KBM-7 (cell line): ENCODE results near the gene ZNF619.

Experiments
- DNase-seq: peaks from one replicate; pipeline ENCODE4 v3.0.0-alpha.2; 2015
- in situ Hi-C: fragments of 300-500 bp; cut with MboI; formaldehyde crosslinking; loops from 2 replicates; pipeline ENCODE4 v1.14.3; 2020; ENCODE audit warnings: low sequenced_read_pairs, low pct_unique_long_range_greater_than_20kb, mixed read lengths

The ZNF619 gene

DNA sequence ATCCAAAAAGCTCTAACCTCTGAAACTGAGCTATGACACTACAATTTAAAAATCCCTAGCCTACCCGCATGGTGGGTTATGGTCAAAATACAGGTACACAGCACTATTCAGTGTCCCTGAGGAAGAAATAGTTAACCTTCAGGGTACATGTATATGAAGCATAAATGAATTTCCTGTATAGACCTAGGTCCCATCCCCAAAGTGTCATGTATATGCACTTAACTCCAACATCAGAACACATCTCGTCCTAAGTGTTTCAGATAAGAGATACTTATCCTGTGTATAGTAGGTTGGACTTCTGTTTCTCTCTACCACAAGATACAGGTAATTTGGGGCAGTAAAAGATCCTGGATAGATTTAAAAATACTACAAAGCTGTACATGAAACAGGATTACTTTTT lies 13.3 kb upstream of the ZNF619 start:
- in situ Hi-C loops = no loop called here
- no peak for DNase-seq

DNA sequence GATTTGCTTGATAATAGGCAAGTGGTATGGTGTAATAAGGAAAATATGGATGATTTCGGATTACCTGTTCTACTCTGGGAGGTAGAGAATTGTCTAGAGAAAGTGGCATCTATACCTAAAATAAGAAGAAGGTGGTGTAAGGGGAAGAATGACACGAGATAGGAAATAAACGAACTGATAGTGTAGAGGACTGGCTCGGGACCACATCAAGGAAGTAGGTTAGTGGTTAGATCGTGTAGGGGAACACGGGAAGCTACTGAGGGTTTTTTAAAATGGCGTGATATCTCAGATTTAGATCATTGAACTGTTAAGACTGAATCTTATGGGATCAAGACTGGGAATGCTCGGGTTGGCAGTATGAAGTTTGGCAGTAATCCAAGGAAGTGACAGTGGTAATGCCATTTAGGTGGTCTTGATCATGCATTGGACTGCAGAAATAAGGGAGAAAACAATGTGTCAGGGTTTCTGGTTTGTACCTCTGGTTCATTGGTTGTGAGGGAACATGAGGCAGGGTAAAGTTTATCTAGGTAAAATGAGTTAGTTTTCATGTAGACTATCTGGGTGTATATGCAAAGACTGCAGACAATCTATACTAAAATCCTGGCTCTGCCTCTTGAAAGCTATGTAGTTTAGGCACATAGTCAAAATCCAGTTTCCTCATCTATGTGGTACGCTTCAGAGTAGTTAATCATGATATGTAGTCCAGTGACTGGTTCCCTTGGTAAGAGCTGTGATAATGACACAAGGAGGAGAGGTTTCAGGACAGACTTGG lies 12.4 kb upstream of the ZNF619 start:
- no peak for DNase-seq

DNA sequence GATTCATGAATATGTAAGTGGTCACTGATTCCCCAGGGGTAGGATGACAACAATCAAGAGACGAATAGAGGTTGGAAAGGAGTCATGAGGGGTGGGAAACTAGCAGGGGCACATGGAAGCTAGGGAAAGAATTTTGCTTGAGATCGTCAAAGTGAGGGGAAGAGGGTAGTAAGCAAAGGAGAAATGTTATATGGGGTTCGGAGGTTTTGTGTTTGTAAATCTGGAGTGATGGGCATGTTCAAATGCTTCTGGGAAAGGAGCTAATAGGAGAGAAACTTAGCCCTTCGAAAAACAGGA lies 11.9 kb upstream of the ZNF619 start:
- in situ Hi-C loops = no loop called here
- no peak for DNase-seq

More for the DNA sequence above, 12.4 kb upstream of the ZNF619 start:
- in situ Hi-C loops = no loop called here

DNA sequence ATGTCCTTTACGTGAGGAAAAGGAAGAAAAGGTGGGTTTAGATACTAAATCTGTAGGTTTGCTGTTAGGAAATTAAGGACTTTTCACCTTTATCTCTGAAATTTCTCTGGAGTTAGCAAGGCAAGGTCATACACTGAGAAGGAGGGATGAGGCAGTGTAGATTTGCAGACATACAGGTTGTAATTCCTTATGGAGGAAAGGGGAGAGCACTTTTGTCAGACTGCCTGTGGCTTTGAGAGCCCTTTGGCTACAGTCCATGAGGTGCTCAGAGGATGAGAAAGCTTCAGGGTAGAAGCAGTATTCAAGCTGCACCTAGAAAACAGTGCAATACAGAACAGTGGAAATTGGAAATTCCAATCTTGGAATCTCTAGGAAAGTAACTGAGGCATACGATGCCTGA lies 11.5 kb upstream of the ZNF619 start:
- DNase-seq = no peak
- in situ Hi-C loops = no loop called here

DNA sequence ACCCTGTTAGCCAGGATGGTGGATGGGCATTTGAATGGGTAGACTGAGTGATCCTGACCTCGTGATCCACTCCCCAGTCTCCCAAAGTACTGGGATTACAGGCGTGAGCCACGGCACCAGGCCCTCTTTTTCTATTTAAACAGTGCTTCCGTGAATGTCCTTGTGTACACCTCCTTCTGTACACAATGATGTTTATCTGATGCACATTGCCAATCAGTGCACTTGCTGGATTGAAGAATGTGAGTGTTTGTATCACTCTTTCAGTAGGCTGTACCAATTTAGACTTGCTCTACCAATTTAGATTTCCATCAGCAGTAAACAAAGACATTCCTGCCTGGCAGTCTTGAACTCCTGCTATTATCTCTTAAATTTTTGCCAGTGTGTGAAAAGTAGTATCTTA lies 8.9 kb upstream of the ZNF619 start:
- in situ Hi-C loops = no loop called here
- DNase-seq = no peak

DNA sequence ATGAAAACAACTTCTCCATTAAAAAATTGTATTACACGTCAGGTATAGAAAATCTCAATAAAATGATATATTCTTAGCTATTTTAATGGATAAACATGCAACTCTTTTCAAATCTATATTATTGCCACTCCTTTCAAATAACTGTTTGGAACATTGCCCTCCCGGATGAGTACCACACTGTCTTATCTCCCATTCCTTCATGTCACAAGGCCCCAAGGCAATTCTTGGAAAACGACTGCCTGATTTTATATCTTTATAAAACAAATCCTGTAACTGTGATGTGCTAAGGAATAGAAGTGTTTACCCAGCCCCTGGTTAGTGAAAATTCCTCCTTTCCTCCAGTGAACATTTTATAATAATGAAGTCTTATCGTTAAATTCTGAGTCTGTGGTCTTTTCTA lies 6.2 kb upstream of the ZNF619 start:
- DNase-seq = no peak
- in situ Hi-C loops = no loop called here

DNA sequence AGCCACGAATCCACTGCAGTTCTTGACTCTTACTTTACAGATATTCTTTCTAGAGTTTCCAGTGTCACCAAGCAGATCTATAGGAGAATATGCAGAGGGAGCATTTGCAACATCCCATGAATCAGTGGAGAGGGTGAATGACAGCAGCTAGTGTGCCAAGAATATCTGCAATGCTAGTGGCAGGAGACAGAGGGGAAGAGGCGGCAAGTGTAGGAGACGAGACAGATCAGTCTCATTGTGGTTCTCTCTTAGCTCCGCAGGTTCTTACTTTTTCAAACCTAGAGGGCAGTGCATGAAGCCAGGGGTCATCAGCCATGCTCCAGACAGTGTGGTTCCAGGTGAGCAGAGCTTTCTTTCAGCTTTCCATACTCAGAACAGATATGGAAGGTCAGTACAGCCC lies 744 bp downstream of the ZNF619 start:
- no peak for DNase-seq
- in situ Hi-C loops = no loop called here

DNA sequence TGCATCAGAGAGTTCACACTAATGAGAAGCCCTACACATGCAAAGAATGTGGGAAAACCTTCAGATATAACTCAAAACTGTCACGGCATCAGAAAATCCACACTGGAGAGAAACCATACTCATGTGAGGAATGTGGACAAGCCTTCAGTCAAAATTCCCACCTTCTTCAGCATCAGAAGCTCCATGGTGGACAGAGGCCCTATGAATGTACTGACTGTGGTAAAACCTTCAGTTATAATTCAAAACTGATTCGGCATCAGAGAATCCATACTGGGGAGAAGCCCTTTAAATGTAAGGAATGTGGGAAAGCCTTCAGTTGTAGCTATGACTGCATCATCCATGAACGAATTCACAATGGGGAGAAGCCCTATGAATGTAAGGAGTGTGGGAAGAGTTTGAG lies 10.2 kb downstream of the ZNF619 start:
- in situ Hi-C loops = no loop called here
- no peak for DNase-seq

DNA sequence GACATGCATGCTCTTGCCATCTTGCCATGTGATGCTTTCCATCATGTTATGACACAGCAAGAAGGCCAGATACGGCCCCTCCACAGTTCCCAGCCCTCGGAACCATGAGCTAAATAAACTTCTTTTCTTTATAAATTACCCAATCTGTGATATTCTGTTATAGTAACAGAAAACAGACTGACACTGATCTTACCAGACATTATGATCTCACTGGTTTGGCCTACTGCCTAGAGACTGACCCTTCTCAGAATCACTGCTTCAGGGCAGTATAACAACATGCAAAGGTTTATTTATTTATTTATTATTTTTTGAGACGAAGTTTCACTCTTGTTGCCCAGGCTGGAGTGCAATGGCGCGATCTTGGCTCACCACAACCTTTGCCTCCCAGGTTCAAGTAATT lies 14.0 kb downstream of the ZNF619 start:
- DNase-seq = no peak
- in situ Hi-C loops = no loop called here

DNA sequence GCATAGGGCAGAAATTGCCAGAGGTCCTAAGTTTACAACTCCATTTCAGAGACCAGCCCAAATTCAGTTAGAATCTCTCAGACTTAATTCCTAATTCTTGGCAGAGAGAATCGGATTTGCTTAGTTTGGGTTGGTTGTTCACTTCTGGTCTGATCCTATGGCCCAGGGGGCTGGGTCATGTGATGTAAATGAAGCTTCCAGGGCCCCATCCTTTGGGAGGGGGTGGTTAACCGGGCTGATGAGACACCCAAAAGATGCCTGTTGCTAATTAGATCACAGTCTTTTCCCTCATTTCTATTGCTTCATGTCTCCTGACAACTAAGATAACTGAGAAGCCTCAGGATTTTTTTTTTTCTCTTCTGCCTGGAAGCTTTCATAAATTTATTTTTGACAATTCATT lies 17.8 kb downstream of the ZNF619 start:
- no peak for DNase-seq
- in situ Hi-C loops = no loop called here

DNA sequence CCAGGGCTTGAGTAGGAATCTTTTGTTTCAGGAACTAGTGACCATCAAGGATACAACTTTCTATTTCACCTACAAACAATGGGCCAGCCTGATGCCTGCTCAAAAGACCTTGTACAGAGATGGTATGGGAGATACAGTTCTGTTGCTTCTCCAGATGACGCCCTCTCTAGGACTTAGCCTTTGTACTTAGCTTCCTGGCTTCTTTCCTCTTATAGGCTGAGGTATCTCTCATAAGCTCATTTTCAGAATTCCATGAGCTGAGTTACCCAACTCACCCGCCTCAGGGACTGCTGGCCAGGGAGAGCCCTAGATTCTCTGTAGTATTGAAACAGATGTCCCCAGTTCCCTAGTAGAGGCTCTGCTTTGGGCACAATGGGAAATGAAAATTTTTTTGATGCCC lies 20.4 kb downstream of the ZNF619 start:
- DNase-seq = no peak
- in situ Hi-C loops = no loop called here

DNA sequence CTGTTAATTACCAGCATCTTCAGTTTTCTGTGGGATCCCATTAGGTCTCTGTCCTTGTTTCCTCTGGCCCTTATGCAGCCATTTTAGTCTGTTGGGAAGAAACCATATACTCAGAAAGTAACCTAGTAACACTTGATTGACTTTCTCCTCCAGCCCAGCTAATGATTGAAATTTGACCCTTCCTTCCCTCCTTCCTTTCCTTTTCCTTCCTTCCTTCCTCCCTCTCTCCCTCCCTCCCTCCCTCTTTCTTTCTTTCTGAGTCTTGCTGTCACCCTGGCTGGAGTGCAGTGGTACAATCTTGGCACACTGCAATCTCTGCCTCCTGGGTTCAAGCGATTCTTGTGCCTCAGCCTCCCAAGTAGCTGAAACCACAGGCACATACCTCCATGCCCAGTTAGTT lies 23.0 kb downstream of the ZNF619 start:
- in situ Hi-C loops = no loop called here
- DNase-seq = no peak

DNA sequence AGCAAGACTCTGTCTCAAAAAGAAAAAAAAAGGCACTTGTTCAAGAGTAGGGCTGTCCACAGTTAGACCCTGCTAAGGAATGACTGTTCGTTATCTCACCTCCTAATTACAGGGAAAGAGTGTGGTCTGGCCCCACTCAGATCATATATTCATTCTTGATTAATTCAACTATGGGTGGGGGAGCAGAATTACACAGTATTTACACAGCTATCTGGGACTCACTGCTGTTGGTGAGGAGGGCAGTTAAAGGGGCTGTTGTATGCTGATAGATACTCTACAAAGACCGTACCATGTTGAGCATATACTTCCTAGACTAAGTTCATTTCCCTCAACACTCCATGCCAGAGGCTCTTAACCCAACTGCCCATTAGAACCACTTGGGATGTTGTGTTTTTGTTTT lies 25.1 kb downstream of the ZNF619 start:
- DNase-seq = no peak
- in situ Hi-C loops = no loop called here

DNA sequence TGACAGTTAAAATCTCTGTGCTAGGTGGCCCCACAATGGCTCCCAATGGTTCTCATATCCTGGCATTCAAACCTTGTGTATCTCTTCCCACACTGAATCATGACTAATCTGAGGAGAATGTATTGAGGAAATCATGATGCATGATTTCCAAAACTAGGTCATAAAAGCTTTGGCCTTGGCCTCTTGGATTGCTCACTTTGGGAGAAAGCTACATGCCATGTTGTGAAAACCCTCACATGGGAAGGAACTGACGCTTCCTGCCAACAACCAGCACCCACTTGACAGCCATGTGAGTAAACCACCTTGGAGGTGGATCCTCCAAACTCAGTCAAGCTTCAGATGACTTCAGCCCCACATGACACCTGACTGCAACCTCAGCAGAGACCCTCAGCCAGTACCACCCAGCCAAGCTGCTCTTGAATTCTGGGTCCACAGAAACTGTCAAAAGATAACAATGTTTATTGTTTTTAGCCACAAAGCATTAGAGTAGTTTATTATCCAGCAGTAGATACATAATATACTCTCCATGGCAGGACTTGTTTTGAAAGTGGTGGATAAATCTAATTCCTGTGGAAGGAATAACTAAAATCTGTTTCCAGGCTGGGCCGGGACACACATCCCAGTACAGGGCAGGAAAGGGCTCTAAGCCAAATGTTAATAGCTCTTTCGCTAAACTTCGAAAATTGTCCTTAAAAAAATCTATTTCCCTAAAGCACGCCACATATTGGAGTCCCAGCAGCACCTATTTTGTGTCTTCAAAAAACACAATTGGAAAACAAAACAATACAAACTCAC lies 27.9 kb downstream of the ZNF619 start:
- no peak for DNase-seq

DNA sequence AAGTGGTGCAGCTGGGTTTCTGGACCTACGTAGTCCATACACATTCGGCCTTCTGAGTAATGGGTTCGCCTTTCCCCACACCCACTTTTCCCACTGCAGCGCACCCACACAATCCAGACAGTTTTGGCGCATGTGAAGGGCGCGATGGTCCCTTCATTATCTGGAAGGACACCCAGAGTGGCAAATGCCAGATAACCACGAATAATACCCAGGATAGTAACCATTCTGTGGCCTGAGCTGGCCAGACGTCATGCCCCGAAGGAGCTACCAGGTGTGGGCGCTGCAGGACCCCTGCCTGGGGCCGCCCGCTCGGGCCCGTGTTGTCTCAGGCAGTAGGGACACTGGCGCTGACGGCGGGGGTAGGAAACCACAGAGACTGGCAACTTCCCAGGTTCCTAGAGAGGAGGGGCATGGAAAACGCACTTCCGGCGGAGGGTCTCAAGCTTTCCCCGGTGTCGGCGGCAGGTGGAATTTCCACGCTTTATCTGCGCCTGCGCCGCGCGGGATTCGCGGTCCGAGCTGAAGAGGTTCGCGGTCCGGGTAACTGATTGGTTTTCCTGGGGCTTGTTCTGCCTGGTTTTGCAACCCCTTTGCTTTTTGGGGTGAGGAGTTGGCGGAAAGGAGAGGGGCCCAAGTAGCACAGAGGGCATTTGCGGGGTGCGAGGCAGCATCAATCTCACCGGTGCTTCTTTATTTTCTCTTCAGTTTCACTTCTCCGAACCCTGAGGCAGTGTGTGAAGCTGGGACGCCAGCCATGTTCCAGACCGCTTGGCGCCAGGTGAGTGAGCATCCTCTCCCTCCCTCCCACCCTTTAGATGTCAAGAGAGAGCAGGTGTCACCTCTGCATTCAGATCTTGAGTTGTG lies 28.9 kb downstream of the ZNF619 start, which contains the start of gene ZNF620:
Gene ZNF620, plus strand, starts transcription at position 441 of the 864 bp plus-strand sequence. Its CDS starts 314 bp downstream, at position 755.
- in situ Hi-C loops = no loop called here
- peak; percentile 91 for DNase-seq

More for the DNA sequence above, 27.9 kb downstream of the ZNF619 start:
- in situ Hi-C loops = no loop called here

DNA sequence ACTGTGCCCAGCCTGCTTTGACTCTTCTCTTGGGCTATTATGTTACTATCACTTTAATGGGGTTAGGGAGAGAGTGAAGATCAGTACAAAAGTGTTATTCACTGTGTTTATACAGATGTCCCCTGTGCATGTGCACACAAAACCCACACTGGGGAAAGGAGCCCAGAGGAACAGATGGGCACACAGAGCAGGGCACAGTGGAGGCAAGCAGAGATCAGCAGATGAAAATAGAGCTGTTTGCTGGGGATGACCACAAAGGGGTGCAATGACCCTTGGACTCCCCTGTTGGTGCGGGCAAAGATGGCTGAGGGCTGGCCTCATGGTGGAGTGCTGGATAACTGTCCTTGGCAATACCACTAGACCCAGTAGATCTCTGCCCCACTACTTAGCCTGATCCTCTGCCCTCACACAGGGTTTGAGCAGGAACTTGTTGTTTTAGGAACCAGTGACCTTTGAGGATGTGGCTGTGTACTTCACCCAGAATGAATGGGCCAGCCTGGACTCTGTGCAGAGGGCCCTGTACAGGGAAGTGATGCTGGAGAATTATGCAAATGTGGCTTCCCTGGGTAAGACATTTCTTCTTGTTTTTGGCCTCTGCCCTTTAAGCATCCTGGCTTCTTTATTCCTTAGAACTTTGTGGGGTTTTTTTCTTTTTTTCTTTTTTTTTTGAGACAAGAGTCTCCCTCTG lies 34.3 kb downstream of the ZNF619 start:
- in situ Hi-C loops = no loop called here
- DNase-seq = no peak

DNA sequence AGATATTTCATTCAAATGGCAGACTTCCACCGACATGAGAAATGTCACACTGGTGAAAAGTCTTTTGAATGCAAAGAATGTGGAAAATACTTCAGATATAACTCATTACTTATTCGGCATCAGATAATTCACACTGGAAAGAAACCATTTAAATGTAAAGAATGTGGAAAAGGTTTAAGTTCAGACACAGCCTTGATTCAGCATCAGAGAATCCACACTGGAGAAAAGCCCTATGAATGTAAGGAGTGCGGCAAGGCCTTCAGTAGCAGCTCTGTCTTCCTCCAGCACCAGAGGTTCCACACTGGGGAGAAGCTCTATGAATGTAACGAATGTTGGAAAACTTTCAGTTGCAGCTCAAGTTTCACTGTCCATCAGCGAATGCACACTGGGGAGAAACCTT lies 39.3 kb downstream of the ZNF619 start:
- DNase-seq = no peak
- in situ Hi-C loops = no loop called here

DNA sequence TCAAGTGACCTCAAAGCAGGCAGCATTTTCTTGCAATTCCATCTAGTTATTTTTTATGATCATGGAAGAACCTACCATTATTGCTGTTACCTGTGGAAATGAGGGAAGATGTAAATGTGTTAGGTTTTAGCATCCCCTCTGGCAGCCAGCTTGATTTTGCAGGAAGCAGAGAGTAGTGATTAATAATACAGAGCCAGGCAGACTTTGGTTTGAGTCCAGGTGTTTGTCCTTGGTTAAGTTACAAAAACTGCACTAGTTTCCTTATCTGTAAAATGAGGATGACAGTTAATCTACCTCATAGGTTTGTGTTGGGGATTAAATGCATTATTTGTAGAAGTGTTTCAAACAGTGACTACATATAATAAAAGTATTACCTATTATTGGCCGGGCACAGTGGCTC lies 41.1 kb downstream of the ZNF619 start:
- DNase-seq = no peak
- in situ Hi-C loops = no loop called here

DNA sequence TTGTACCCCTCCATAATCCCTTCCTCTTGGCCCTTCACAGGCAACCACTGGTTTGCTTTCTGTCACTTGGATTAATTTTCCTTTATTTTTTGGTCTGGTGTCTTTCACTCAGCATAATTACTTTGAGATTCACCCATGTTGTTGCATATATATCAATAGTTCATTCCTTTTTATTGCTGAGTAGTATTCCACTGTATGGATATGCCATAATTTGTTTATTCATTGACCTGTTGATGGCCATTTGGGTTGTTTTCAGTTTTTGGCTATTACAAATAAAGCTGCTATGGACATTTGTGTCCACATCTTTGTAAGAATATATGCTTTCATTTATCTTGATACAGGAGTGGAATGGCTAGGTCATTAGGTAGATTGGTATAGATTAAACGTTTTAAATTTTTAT lies 41.9 kb downstream of the ZNF619 start:
- no peak for DNase-seq
- in situ Hi-C loops = no loop called here
